Colon (tissue), 2 donors: ENCODE measurements around the gene SCP2D1.
"Not testable (repeated sequence)": the region's sequence is repeated elsewhere in the genome, so short reads cannot be mapped to it uniquely, and the experiment has no call there.

Experiments
- FAIRE-seq: peaks from 2 replicates; lab custom pipeline; 2012; peaks lifted over from hg19 to GRCh38; lab: Jason Lieb, UNC
- donor health status: control.
- donor health status: control.

SCP2D1 gene

GRCh38 chr20:18813483-18813882 is at the start of gene SCP2D1:
Gene SCP2D1 (plus strand): TSS chr20:18813783. CDS start chr20:18813816, 33 bp downstream.
- FAIRE-seq, result no peak

- FAIRE-seq, result no peak
Measured at GRCh38 chr20:18767676-18768075, 45.9 kb upstream of the SCP2D1 start.

GRCh38 chr20:18773566-18773965 is 40.0 kb upstream of the SCP2D1 start:
- no peak for FAIRE-seq

GRCh38 chr20:18774207-18774606 is 39.4 kb upstream of the SCP2D1 start:
- FAIRE-seq, result no peak

GRCh38 chr20:18775633-18776032 is 38.0 kb upstream of the SCP2D1 start:
- no peak for FAIRE-seq

- FAIRE-seq, result no peak
Measured at GRCh38 chr20:18778690-18779392, 34.7 kb upstream of the SCP2D1 start.

GRCh38 chr20:18780385-18781130 is 33.0 kb upstream of the SCP2D1 start:
- no peak for FAIRE-seq

- FAIRE-seq, result no peak
Measured at GRCh38 chr20:18781509-18781908, 32.1 kb upstream of the SCP2D1 start.

- FAIRE-seq, result no peak
Measured at GRCh38 chr20:18783385-18783959, 30.1 kb upstream of the SCP2D1 start.

GRCh38 chr20:18787046-18787445 is 26.5 kb upstream of the SCP2D1 start:
- not testable (repeated sequence) for FAIRE-seq

- FAIRE-seq, result no peak
Measured at GRCh38 chr20:18788021-18788420, 25.6 kb upstream of the SCP2D1 start.

GRCh38 chr20:18790787-18791186 is 22.8 kb upstream of the SCP2D1 start:
- no peak for FAIRE-seq

- peak; percentile 53 for FAIRE-seq
Measured at GRCh38 chr20:18793625-18794427, 19.8 kb upstream of the SCP2D1 start.

- FAIRE-seq, result no peak
Measured at GRCh38 chr20:18794428-18794787, 19.2 kb upstream of the SCP2D1 start.

GRCh38 chr20:18795366-18795765 is 18.2 kb upstream of the SCP2D1 start:
- no peak for FAIRE-seq

- no peak for FAIRE-seq
Measured at GRCh38 chr20:18796282-18796833, 17.2 kb upstream of the SCP2D1 start.

- no peak for FAIRE-seq
Measured at GRCh38 chr20:18801516-18801915, 12.1 kb upstream of the SCP2D1 start.

GRCh38 chr20:18802012-18802634 is 11.5 kb upstream of the SCP2D1 start:
- no peak for FAIRE-seq

GRCh38 chr20:18805881-18806280 is 7.7 kb upstream of the SCP2D1 start:
- no peak for FAIRE-seq

GRCh38 chr20:18808712-18809111 is 4.9 kb upstream of the SCP2D1 start:
- no peak for FAIRE-seq

- FAIRE-seq, result no peak
Measured at GRCh38 chr20:18811186-18811585, 2.4 kb upstream of the SCP2D1 start.

- no peak for FAIRE-seq
Measured at GRCh38 chr20:18811904-18812303, 1.7 kb upstream of the SCP2D1 start.
